Tibial artery (tissue), 4 donors: ENCODE results near the gene NRXN3.

ENCODE experiments used
- DNase-seq, 2 donors: peaks; one replicate each; pipeline ENCODE4 v3.0.0-alpha.2; 2019
- H3K27ac ChIP-seq, 2 donors: fragments of 200-600 bp; sonication (generic) in 1 of 2; 1 replicate in 1 of 2; 2 replicates in 1 of 2; pipeline ENCODE4 v1.5.1; 2018 to 2019; ENCODE audit warnings: mild to moderate bottlenecking in 1 of 2
- H3K27me3 ChIP-seq, 2 donors: fragments of 200-600 bp; sonication (generic) in 1 of 2; one replicate each; pipeline versions ENCODE4 v1.5.1 to v1.6.0; 2016 to 2019
- H3K36me3 ChIP-seq, 3 donors: fragments of 200-600 bp; sonication (generic) in 2 of 3; one replicate each; pipeline ENCODE4 v1.5.1; 2016 to 2019; ENCODE audit warnings: mild to moderate bottlenecking in 2 of 3
- H3K4me1 ChIP-seq, 4 donors: fragments of 200-600 bp; sonication (generic) in 2 of 4; 1 replicate in 3 of 4; 2 replicates in 1 of 4; pipeline ENCODE4 v1.5.1; 2016 to 2019
- H3K4me3 ChIP-seq, 2 donors: fragments of 200-600 bp; sonication (generic) in 1 of 2; 1 replicate in 1 of 2; 2 replicates in 1 of 2; pipeline ENCODE4 v1.5.1; 2018 to 2019; ENCODE audit warnings: mild to moderate bottlenecking in 2 of 2
- H3K9me3 ChIP-seq, 3 donors: fragments of 200-600 bp; sonication (generic) in 1 of 3; one replicate each; pipeline ENCODE4 v1.5.1; 2016 to 2019
- CTCF ChIP-seq, 2 experiments: fragments of 200-600 bp in 1 of 2; fragments of 450-650 bp in 1 of 2; IDR thresholded peaks; one replicate each; pipeline ENCODE4 v1.5.1; 2017 to 2019; ENCODE audit warnings: antibody characterized with exemption in 2 of 2, mild to moderate bottlenecking in 1 of 2, moderate library complexity in 1 of 2
- intact Hi-C: fragments of 100-400 bp; cut with DNase I; formaldehyde crosslinking; loops from one replicate; pipeline ENCODE4 v1.15.0; 2023; ENCODE audit warnings: low total_unique reads

Gene NRXN3

GRCh38 chr14:79265366-79265946, 1095.3 kb downstream of the NRXN3 start:
- Histone ChIP-seq H3K27ac (no peak overlapping the region), H3K27me3 (no peaks in the 10 kb centered on the region), H3K36me3 (no peaks in the 10 kb centered on the region), H3K9me3 (no peaks in the 10 kb centered on the region), H3K4me1 (no peaks in the 10 kb centered on the region), H3K4me3 (no peak overlapping the region)
- no peak for DNase-seq
- TF ChIP-seq CTCF (IDR thresholded peaks at IDR 0.05), result no peak
- intact Hi-C loops, result no loop called here

DNA sequence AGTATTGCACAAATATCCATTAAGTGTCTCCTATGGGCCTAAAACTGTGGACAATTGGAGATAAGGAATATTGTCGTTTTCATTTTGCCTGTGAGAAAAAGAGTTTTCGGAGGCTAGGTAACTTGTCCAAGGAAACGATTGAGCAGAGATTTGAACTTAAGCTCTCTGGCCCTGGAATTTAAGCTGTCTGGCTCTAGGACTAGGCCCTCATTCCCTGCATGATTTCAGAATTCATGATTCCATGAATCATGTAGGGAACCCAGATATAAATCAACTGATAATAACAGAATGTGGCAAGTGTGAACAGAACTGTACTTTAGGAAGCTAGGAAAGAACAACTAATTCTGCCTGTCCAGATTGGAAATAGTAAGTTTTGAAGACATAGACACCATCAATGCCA, 1100.2 kb downstream of the NRXN3 start:
- Histone ChIP-seq H3K27ac (no peak overlapping the region), H3K4me1 (no peaks in the 10 kb centered on the region)
- DNase-seq, result no peak

DNA sequence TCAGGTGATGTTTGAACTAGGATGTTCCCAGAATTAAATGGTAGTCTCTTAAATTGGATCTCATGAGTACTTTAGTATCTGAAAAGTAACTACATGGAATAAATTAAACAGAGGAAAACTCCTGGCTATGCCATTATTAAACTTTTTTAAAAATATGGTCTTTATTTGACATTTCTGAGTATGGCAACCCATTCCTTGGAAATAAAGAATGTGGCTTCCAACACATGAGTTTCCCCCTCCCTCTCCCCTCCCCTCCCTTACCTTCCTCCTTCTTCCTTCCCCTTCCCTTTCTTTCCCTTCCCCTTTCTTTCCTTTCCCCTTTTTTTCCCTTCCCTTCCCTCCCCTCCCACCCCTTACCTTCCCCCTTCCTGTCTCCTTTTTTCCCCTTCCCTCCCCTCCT, 1100.9 kb downstream of the NRXN3 start:
- Histone ChIP-seq H3K36me3 (no peaks in the 10 kb centered on the region), H3K27ac (no peak overlapping the region), H3K27me3 (peaks cover 0 to 16% of the 10 kb centered on the region in 2 donors), H3K9me3 (no peaks in the 10 kb centered on the region), H3K4me1 (no peaks in the 10 kb centered on the region), H3K4me3 (no peak overlapping the region)
- no peak for TF ChIP-seq CTCF (IDR thresholded peaks at IDR 0.05)
- intact Hi-C loops, result no loop called here
- no peak for DNase-seq

More for the DNA sequence above, 1100.2 kb downstream of the NRXN3 start:
- no peak for TF ChIP-seq CTCF (IDR thresholded peaks at IDR 0.05)
- Histone ChIP-seq H3K4me3 (no peak overlapping the region), H3K9me3 (no peaks in the 10 kb centered on the region), H3K27me3 (peaks cover 0 to 11% of the 10 kb centered on the region in 2 donors), H3K36me3 (no peaks in the 10 kb centered on the region)
- intact Hi-C loops, result no loop called here

GRCh38 chr14:79274641-79275291, 1104.6 kb downstream of the NRXN3 start:
- no peak overlapping the region for H3K27ac ChIP-seq
- no peak for DNase-seq
- no peaks in the 10 kb centered on the region for H3K36me3 ChIP-seq
- H3K4me1 ChIP-seq, result peaks cover 0 to 19% (median 13%) of the 10 kb centered on the region in 4 donors
- no peak overlapping the region for H3K4me3 ChIP-seq
- no peaks in the 10 kb centered on the region for H3K9me3 ChIP-seq
- intact Hi-C loops, result no loop called here
- TF ChIP-seq CTCF (IDR thresholded peaks at IDR 0.05), result no peak
- H3K27me3 ChIP-seq, result peaks cover 0 to 25% of the 10 kb centered on the region in 2 donors

DNA sequence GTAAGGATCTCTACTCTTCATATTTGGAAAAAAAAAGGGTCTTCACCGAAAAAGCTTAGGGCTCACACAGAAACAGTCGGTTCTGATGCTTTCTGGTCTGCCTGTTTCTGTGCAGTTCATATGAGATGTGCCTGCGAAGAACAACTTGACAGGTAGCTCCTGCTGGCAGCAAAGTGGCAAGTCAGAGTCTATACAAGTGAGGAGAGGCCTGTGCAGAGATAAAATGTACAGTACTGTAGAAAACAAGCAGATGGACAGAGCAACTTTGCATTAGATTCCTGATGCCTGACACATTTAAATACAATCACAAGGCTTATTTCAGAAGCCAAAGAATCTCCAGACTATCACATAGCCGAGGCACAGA, 1105.1 kb downstream of the NRXN3 start:
- no peaks in the 10 kb centered on the region for H3K36me3 ChIP-seq
- H3K4me1 ChIP-seq, result peaks cover 0 to 24% (median 18%) of the 10 kb centered on the region in 4 donors
- DNase-seq, result no peak
- TF ChIP-seq CTCF (IDR thresholded peaks at IDR 0.05), result no peak
- H3K27ac ChIP-seq, result no peak overlapping the region
- intact Hi-C loops, result no loop called here
- peaks cover 0 to 25% of the 10 kb centered on the region in 2 donors for H3K27me3 ChIP-seq
- H3K4me3 ChIP-seq, result no peak overlapping the region
- H3K9me3 ChIP-seq, result no peaks in the 10 kb centered on the region
